SH-SY5Y (cell line): ENCODE results near the gene GAS6.

Experiments used
- GATA2 ChIP-seq: IDR thresholded peaks from 2 replicates; pipeline ENCODE4 v1.6.1; 2011; ENCODE audit warnings: mild to moderate bottlenecking, low read depth, low read length
- GATA3 ChIP-seq: IDR thresholded peaks from 2 replicates; pipeline ENCODE4 v1.6.1; 2011; ENCODE audit warnings: low read depth, mild to moderate bottlenecking, low read length, moderate library complexity

DNA sequence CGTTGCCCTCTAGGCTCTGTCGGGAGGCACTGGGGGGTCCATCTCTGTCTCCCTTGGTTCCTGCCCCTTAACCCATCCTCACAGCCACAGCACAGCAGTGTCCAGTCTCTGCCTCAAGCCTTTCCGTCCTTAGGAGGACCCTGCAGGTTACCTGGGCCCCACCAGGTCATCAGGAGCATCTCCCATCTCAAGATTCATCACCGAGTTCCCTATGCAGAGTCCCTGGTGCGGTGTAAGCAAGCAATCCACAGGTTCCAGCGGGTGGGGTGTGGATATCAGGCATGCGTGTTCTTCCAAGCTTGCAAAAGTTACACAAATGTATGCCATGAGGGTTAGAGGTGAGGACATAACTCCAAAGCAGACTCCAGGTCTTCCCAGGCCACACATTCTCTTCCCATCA, 20.9 kb upstream of the GAS6 start:
- TF ChIP-seq GATA2 (no peak), GATA3 (no peak)
